SK-N-SH treated with all-trans-retinoic acid at 6 μM for 48 hours (cell line): Measurements from ENCODE around the gene KLF12.

Experiments
- ATAC-seq: fragments of 200-7000 bp; cut with Tn5 transposase; 3 replicates; pipeline ENCODE4 v1.9.1; 2020; ENCODE audit warnings: mild to moderate bottlenecking, moderate library complexity
- BACH2 ChIP-seq: fragments of 250-450 bp; sonication (Bioruptor Pico); IDR thresholded peaks from 2 replicates; pipeline ENCODE4 v1.9.0; 2021; ENCODE audit warnings: mild to moderate bottlenecking, borderline replicate concordance
- CREB5 ChIP-seq: fragments of 250-450 bp; sonication (Bioruptor Pico); IDR thresholded peaks from 2 replicates; pipeline ENCODE4 v1.5.1; 2020; ENCODE audit warnings: low read depth, mild to moderate bottlenecking, moderate library complexity
- CSDC2 ChIP-seq: fragments of 250-450 bp; sonication (Bioruptor Pico); IDR thresholded peaks from 2 replicates; pipeline ENCODE4 v1.5.0; 2020; ENCODE audit warnings: mild to moderate bottlenecking, moderate library complexity
- ESRRG ChIP-seq: fragments of 250-450 bp; sonication (Bioruptor Pico); IDR thresholded peaks from 2 replicates; pipeline ENCODE4 v1.6.1; 2021; ENCODE audit warnings: mild to moderate bottlenecking
- GLIS3 ChIP-seq: fragments of 250-450 bp; sonication (Bioruptor Pico); IDR thresholded peaks from 2 replicates; pipeline ENCODE4 v1.5.0; 2020; ENCODE audit warnings: mild to moderate bottlenecking, moderate library complexity
- ISL1 ChIP-seq: fragments of 250-450 bp; sonication (Bioruptor Pico); IDR thresholded peaks from 2 replicates; pipeline ENCODE4 v2.1.2; 2022; ENCODE audit warnings: mild to moderate bottlenecking, moderate library complexity
- POU6F1 ChIP-seq: fragments of 250-450 bp; sonication (Bioruptor Pico); IDR thresholded peaks from 2 replicates; pipeline ENCODE4 v1.8.0; 2021; ENCODE audit warnings: low read depth, mild to moderate bottlenecking, moderate library complexity, borderline replicate concordance
- PPARA ChIP-seq: fragments of 250-450 bp; sonication (Bioruptor Pico); IDR thresholded peaks from 2 replicates; pipeline ENCODE4 v1.5.0; 2020; ENCODE audit warnings: mild to moderate bottlenecking, borderline replicate concordance
- RARB ChIP-seq: fragments of 250-450 bp; sonication (Bioruptor Pico); IDR thresholded peaks from 2 replicates; pipeline ENCODE4 v1.8.0; 2021; ENCODE audit warnings: mild to moderate bottlenecking, moderate library complexity
- SNAI2 ChIP-seq: fragments of 250-450 bp; sonication (Bioruptor Pico); IDR thresholded peaks from 2 replicates; pipeline ENCODE4 v1.5.0; 2020; ENCODE audit warnings: mild to moderate bottlenecking, moderate library complexity
- TCF4 ChIP-seq: fragments of 250-450 bp; sonication (Bioruptor Pico); IDR thresholded peaks from 2 replicates; pipeline ENCODE4 v1.8.0; 2021; ENCODE audit warnings: mild to moderate bottlenecking, moderate library complexity, borderline replicate concordance
- TOX ChIP-seq: fragments of 250-450 bp; sonication (Bioruptor Pico); IDR thresholded peaks from 2 replicates; pipeline ENCODE4 v1.8.0; 2021; ENCODE audit warnings: mild to moderate bottlenecking, moderate library complexity, borderline replicate concordance
- ZC3H10 ChIP-seq: fragments of 250-450 bp; sonication (Bioruptor Pico); IDR thresholded peaks from 2 replicates; pipeline ENCODE4 v1.5.1; 2021; ENCODE audit warnings: mild to moderate bottlenecking, moderate library complexity
- ZFP3 ChIP-seq: fragments of 250-450 bp; sonication (Bioruptor Pico); IDR thresholded peaks from 2 replicates; pipeline ENCODE4 v1.5.0; 2020; ENCODE audit warnings: mild to moderate bottlenecking, moderate library complexity
- ZFP30 ChIP-seq: fragments of 450-650 bp; formaldehyde crosslinking; IDR thresholded peaks from 2 replicates; pipeline ENCODE4 v1.5.0; 2022; ENCODE audit warnings: mild to moderate bottlenecking, moderate library complexity
- ZNF70 ChIP-seq: fragments of 450-650 bp; formaldehyde crosslinking; IDR thresholded peaks from 2 replicates; pipeline ENCODE4 v1.5.0; 2020; ENCODE audit warnings: mild to moderate bottlenecking, moderate library complexity
- ZNF8 ChIP-seq: fragments of 450-650 bp; formaldehyde crosslinking; IDR thresholded peaks from 2 replicates; pipeline ENCODE4 v1.5.0; 2020; ENCODE audit warnings: mild to moderate bottlenecking, moderate library complexity
- TF ChIP-seq, protein P1 (sequence below): fragments of 250-450 bp; sonication (Bioruptor Pico); IDR thresholded peaks from 2 replicates; pipeline ENCODE4 v1.5.0; 2020; ENCODE audit warnings: mild to moderate bottlenecking, moderate library complexity
- TF ChIP-seq, protein P2 (sequence below): fragments of 250-450 bp; sonication (Bioruptor Pico); IDR thresholded peaks from 2 replicates; pipeline ENCODE4 v1.8.0; 2020; ENCODE audit warnings: mild to moderate bottlenecking, moderate library complexity, borderline replicate concordance
- TF ChIP-seq, protein P3 (sequence below): fragments of 250-450 bp; sonication (Bioruptor Pico); IDR thresholded peaks from 2 replicates; pipeline ENCODE4 v1.5.1; 2021; ENCODE audit warnings: mild to moderate bottlenecking, moderate library complexity

KLF12 gene

DNA sequence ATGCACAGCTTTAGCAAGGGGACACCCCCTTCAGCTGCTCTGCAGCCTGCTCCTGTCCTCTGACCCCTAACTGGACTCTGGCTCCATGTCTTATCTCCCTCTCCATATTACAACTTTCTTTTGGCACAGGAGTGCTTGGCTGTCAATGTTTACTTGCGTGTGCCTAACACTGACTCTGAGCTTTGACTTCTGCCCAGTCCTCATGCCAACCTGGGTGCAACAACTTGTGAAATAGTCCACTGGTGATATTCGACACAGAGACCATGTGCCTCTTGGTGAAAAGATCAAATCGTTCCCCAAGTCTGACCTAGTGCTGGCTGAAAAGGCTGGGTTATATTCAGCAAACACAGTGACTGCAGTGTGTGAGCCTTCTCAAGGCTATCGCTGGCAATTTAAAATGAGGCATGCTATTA is 34.1 kb upstream of the KLF12 start:
- TF ChIP-seq GLIS3 (CRISPR knock-in tag): no peak
- no peak for TF ChIP-seq RARB (CRISPR knock-in tag)
- ATAC-seq: no peak

- no peak for ATAC-seq
- no peak for TF ChIP-seq TOX (CRISPR knock-in tag)
- no peak for TF ChIP-seq ESRRG (CRISPR knock-in tag)
- TF ChIP-seq ISL1 (CRISPR knock-in tag): peak; percentile 59
Measured at GRCh38 chr13:74166261-74167004, 32.2 kb upstream of the KLF12 start.

DNA sequence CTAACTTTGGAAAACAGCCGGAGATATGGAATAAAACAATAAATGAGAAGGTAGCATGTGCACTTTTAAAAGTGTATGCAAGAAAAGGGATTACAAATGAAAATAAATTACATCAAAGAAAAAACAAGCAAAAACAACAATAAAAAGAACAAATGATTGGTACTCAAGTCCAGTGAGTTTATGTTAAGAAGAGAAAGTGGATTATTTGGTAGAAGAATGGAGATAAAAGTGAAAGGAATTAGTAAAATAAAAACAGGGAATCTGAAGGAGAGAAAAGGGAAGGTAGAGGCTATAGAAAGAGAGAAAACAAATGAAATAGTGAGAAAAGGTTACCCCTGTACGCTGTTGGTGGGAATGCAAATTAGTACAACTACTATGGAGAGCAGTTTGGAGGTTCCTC is 28.6 kb upstream of the KLF12 start:
- no peak for ATAC-seq
- TF ChIP-seq POU6F1 (CRISPR knock-in tag) (no peak), TCF4 (CRISPR knock-in tag) (no peak), PPARA (CRISPR knock-in tag) (no peak), TOX (CRISPR knock-in tag) (no peak), ESRRG (CRISPR knock-in tag) (no peak), ZNF70 (CRISPR knock-in tag) (no peak), SNAI2 (CRISPR knock-in tag) (no peak), CREB5 (CRISPR knock-in tag) (no peak), RARB (CRISPR knock-in tag) (no peak), ZC3H10 (no peak), BACH2 (CRISPR knock-in tag) (no peak), ZNF8 (CRISPR knock-in tag) (no peak), ZFP30 (no peak)
- TF ChIP-seq, protein P1, sequence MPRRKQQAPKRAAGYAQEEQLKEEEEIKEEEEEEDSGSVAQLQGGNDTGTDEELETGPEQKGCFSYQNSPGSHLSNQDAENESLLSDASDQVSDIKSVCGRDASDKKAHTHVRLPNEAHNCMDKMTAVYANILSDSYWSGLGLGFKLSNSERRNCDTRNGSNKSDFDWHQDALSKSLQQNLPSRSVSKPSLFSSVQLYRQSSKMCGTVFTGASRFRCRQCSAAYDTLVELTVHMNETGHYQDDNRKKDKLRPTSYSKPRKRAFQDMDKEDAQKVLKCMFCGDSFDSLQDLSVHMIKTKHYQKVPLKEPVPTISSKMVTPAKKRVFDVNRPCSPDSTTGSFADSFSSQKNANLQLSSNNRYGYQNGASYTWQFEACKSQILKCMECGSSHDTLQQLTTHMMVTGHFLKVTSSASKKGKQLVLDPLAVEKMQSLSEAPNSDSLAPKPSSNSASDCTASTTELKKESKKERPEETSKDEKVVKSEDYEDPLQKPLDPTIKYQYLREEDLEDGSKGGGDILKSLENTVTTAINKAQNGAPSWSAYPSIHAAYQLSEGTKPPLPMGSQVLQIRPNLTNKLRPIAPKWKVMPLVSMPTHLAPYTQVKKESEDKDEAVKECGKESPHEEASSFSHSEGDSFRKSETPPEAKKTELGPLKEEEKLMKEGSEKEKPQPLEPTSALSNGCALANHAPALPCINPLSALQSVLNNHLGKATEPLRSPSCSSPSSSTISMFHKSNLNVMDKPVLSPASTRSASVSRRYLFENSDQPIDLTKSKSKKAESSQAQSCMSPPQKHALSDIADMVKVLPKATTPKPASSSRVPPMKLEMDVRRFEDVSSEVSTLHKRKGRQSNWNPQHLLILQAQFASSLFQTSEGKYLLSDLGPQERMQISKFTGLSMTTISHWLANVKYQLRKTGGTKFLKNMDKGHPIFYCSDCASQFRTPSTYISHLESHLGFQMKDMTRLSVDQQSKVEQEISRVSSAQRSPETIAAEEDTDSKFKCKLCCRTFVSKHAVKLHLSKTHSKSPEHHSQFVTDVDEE (CRISPR knock-in tag): no peak
- TF ChIP-seq, protein P2, sequence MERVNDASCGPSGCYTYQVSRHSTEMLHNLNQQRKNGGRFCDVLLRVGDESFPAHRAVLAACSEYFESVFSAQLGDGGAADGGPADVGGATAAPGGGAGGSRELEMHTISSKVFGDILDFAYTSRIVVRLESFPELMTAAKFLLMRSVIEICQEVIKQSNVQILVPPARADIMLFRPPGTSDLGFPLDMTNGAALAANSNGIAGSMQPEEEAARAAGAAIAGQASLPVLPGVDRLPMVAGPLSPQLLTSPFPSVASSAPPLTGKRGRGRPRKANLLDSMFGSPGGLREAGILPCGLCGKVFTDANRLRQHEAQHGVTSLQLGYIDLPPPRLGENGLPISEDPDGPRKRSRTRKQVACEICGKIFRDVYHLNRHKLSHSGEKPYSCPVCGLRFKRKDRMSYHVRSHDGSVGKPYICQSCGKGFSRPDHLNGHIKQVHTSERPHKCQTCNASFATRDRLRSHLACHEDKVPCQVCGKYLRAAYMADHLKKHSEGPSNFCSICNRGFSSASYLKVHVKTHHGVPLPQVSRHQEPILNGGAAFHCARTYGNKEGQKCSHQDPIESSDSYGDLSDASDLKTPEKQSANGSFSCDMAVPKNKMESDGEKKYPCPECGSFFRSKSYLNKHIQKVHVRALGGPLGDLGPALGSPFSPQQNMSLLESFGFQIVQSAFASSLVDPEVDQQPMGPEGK: no peak
- TF ChIP-seq, protein P3, sequence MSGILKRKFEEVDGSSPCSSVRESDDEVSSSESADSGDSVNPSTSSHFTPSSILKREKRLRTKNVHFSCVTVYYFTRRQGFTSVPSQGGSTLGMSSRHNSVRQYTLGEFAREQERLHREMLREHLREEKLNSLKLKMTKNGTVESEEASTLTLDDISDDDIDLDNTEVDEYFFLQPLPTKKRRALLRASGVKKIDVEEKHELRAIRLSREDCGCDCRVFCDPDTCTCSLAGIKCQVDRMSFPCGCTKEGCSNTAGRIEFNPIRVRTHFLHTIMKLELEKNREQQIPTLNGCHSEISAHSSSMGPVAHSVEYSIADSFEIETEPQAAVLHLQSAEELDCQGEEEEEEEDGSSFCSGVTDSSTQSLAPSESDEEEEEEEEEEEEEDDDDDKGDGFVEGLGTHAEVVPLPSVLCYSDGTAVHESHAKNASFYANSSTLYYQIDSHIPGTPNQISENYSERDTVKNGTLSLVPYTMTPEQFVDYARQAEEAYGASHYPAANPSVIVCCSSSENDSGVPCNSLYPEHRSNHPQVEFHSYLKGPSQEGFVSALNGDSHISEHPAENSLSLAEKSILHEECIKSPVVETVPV (CRISPR knock-in tag): no peak

- ATAC-seq: no peak
- TF ChIP-seq ISL1 (CRISPR knock-in tag) (no peak), ZFP3 (CRISPR knock-in tag) (no peak), CSDC2 (CRISPR knock-in tag) (no peak), TOX (CRISPR knock-in tag) (no peak), ZNF70 (CRISPR knock-in tag) (no peak)
- TF ChIP-seq, all 23 proteins: peak for 0
Measured at GRCh38 chr13:74162135-74162534, 27.9 kb upstream of the KLF12 start.
